Amniotic epithelial cell (primary cell): ENCODE results near the gene GPR39.
A peak's percentile ranks its signal among the peaks of the same experiment; 100 is the strongest.

Experiments used
- DNase-seq: peaks from one replicate; pipeline ENCODE4 v3.0.0-alpha.2; 2010; ENCODE audit warnings: low read depth

GPR39 gene

DNA sequence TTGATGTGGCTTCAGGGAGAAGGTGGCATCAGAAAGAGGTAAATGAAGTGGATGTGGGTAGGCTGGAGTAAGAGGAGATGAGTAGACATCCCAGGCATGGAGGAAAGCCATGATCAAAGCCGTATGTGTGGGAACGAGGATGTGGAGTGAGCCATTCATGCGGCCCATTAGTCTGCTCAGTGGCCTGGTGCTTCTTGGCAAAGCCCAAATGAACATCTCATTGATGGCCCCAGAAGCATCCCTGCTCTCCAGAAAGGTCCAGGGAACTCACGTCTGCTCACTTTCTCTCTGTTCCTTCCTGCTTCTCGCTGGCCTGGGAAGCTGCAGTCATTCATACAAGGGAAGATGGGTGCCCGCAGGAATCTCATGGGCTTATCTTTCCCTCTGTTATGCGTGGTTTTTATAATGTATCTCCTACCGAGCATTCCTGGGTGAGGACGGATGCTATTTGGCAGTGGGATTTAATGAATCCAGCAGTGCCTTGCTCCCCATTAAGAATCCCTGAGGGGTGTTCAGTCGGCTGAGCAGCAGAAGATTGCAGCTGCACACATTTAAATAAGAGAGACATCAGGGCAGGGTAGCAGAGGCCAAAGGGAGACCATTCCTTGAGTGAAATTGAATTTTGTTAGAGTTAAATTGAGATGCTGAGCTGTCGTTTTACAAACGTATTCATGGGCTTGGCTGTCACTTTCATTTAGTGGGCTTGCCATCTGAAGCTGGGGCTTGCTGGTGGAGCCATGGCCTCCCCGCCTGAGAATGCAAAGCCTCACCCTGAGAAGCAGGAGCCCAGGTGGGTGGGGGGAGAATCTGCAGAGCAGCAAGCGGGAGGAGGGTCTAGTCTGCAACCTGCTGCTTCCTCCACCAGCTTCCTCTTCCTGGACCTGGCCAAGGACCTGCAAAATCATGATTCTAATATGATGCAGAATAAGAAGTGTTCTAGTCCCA, 188.9 kb downstream of the GPR39 start:
- no peak for DNase-seq

DNA sequence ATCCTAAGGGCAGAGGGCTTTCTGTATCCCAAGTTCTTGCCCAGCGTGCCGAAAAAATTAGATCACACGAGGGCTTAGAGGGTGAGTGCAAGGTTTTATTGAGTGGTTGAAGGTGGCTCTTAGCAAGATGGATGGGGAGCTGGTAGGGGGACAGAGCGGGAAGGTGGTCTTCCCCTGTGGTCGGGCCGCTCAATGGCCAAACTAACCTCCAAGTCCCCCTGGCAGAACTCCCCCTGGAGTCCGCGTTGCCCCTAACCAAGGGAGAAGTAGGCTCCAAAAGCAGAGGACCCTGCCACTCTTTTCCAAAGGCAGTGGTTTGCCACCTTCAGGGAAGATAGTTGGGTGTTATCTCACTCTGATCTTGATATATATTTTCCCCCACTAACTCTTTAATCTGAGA, 190.0 kb downstream of the GPR39 start:
- no peak for DNase-seq

DNA sequence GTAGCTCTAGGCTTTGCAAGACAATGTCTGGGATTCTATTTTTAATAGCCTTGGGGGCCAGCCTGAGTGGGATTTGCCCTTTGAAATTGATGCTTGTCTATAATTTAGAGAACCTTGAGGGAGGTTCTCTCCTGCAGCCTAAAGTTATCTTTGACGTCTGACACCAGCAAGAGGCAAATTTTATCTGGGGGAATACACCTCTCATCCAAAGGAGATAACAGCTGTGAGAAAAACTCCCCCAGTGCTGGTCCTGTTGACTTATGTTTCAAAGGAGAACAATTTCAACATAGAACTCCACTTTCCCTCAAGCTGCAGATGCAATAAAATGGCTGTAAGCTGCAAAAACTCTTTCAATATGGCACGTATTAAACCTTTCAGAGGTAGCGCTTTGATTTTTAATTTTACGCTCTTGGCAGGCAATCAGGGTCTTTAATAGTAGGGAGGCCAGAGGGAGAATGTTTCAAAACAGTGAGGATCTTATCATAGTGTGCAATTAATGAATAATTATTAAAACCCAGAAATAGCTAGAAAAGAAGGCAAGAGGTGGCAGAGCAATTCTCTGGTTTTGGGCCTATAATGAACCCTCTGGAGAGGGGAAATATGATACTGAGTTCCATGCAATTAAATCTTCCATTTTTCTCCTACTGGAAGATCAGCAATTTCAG, 191.0 kb downstream of the GPR39 start:
- DNase-seq: no peak

DNA sequence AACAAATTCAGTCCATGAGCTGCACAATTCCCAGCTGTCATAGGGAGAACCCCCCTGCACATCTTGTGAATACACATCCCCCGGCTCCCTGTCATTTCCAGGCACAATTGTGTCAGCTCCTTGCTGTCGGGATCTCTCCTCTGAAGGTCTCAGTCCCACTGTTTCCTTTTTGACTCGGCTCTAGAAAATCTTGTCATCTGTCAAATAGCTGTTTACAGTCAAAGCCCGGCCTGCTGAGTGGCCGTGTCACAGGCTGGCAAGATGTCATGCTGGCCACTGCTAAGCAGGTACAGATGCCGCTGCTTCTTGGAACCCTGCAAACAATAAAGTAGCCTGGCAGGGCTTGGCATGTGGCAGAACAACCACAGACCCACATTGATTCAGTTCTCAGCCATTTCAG, 191.7 kb downstream of the GPR39 start:
- DNase-seq: no peak

DNA sequence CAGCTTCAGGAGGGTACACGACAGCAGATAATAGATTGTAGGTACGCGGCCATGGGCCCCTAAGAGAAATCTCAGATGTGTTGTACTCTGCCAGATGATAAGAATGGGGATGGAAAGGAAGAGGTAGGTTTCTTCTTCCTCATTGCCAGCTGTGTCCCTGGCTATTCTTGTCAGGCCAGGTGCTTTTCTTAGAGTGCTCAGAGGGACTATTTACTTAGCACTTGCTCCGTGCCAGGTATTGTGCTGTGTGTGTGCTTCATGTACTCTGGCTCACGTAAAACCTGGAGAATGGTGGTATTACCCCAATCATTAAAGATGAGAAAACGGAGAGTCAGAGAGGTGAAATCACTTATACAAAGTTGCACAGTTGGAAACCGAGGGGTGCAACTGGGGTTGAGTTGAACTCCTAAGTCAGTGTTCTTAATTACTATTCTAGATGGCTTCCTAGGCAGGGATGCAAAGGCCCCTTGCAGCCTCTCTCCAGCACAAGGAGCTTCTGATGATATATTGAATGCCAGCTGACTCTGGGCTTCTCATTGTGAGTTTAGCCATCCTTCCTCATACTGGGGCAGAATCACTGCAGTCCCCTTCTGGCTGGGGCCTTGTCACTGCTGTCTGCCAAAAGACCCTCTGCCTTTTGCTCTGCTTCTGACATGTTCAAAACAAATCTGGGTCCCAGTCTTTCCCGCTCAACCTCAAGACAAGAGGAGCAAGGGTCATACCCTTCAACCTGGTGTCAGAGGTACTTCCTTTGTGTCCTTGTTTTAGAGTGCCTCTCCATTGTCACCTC, 192.7 kb downstream of the GPR39 start:
- no peak for DNase-seq

DNA sequence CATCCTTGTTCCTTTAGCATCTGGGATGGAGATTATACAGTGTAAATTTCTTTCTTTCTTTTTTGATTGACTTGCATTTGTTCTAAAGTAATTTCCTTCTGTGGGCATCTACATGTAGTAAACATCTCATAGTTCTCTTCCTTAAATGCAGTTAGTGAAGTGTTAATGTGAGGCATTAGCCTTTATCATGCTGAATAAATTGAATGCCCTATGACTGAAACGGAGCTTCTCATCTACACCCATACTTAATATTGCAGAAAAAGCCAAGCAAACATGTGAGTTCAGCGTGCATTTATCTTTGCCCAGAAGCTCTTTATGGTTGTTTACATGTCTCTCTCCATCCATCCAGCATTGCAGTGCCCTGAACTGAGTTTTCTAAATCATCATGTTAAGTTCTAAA, 195.1 kb downstream of the GPR39 start:
- no peak for DNase-seq

DNA sequence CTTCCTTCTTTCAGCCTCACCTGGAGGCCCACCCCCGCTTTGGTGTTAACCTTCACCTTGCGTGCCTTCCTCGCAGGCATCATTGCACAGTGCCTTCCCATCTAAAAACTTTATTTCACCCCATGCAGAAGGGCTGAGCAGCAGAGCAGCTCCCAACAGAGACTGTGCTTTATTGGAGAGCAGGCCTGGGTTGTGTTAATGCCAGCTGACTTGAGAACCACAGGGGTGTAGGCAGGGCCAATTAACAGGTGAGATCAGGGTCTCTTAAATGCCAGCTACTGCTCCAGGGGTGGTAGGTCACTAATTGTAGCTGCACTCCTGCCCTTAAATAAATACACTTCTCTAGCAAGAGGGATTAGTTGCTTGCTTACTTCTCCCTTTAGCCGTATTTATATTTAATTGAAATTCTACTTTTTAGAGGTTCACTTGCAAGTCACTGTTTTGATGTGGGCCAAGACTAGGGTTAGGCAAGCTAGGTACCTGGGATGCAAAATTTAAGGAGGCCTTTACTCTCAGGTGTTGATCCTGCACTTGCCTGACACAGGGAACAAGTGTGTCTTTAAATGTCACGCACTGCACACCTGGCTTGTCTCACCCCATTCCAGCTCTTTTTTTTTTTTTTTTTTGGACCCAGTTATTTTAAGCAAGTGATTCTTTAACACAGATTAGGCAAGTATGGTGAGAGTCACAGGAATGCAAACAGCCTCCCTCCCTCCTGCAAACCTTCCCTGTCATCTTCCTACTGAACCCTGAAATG, 198.9 kb downstream of the GPR39 start:
- no peak for DNase-seq

DNA sequence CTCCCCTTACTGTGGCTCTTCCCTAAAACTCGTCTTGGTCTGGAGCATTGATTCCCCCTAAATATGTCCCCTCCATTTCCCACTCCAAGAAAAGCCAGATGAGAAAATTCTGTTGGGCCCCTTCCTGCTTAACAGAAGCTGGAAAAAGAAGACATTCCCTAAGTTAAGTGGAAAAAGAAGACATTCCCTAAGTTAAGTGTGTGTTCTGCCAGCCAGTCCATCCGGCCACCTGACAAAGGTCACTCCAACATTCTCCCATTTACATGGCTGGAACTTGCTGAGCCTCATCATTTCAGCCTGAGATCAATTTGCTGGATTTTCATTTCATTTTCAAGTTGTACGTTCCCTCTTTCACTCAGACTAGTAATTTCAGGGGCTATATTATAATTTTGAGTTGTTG, 201.4 kb downstream of the GPR39 start:
- DNase-seq: no peak

DNA sequence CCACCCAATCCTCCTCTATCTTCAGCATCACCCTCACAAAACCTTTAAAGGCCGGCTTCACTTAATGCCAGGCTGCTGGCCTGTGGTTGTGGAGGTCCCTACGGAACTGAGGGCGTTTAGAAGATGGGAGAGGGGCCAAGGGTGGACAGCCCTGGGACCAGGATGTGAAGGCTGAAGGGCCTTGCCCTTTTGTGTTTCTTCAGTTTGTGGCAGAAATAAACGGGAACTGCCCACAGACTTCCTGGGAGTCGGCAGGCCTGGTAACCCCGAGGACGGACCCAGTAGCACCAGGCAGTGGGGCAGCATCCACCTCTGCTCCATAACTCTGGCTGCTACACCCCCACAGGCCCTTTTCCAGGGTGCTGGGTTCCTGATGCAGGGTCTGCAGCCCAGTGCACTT, 202.1 kb downstream of the GPR39 start:
- no peak for DNase-seq

DNA sequence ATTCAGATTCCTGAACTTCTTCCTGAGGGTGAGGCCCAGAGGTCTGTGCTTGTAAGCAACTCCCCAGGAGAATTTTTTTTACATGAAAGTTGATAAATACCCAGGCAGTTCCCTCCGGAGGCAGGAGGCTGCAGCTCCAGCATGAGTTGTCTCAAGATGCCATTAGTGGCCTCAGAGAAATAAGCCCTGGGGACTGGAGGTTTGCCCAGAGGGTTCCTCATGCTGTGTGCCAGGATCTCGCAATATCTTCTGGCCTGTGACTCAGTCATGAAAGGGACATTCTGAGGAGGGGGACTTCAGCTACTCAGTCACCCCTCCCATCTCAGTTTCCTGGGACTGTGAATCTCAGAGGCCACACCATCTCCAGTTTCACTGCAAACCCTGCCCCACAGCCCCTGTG, 203.5 kb downstream of the GPR39 start:
- peak; percentile 3 for DNase-seq

DNA sequence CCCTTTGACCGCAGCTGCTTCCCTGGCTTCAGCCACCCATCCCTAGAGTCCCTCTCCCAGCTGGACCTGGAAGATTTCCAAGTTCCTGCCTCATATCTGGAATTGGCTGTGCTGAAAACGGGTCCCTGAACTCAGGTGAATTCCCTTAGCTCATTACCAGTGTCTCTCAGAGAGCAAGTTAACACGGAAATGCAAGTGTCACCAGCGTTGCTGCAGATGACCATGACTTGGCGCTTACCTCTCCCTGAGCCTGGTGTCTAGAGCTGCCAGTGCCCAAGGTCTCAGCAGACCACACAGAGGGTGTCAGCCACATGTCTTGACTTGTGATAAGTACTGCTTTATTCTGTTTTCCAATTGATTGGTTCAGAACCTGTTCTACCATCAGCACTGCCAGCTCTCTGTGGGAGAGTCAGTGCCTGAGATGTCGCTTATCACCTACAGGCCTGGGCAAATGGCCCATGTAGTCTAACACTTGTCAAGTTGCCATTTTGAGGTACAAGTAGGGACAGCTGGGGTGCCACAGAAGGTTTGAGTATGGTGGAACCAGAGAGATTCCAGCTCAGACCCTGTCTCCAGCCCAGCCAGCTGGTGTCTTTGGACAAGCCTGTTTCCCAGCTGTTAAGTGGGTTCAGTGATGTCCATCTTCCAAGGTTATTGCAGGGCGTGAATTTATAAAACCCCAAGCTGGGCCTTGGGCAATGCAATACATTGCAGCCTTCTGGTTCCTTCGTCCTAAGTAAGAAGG, 204.7 kb downstream of the GPR39 start:
- DNase-seq: no peak

DNA sequence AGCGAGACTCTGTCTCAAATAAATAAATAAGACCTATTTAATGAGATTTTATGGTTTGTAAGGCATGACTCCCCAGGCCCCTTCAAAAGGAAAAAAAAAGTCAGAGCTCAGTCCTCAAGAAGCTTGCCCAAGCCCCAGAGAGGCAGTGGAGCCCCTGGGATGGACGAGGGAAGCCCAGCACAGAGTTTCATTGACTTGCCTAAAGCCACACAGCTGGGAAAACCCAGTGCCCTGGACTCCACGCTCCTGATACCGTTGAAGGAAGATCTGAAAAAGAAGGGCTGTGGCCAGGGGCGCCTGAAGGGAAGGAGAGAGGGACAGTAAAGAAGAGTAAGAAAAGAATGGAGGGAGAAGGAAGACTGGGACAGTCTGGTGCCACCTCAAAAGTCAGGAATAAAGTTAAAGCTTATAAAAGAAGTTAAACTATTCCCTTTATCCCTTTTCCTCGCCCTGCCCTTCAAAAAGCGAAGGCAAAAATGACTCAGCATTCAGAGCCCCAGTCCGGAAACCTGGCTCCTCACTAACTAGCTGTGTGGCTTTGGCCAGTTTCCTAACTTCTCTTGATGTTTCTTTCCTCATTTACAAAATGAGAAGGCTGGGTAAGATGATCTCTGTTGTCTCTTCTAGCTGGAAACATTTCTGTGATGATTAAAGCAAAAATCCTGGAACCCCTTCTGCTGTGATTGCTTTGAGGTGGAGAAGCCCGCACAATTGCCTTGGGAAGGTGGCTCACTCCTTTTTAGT, 206.7 kb downstream of the GPR39 start:
- peak; percentile 39 for DNase-seq

DNA sequence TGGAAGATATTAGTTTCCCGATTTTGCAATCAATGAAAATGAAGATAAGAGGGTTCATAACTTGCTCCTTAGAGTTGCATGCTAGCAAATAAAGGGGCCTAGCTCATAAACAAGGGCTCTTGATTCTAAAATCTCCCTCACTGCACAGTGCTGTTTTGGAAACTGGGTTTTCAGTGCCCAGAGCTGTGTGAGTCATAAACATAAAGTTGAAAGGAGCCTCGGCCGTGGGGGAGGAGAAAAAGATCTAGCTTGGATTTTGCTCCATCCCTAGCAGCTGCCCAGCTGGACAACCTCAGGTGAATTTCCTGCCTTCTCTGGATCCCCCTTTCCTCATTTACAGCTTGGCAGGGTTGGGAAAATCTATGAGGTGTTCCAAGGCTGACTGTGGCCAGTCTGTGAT, 210.9 kb downstream of the GPR39 start:
- no peak for DNase-seq

DNA sequence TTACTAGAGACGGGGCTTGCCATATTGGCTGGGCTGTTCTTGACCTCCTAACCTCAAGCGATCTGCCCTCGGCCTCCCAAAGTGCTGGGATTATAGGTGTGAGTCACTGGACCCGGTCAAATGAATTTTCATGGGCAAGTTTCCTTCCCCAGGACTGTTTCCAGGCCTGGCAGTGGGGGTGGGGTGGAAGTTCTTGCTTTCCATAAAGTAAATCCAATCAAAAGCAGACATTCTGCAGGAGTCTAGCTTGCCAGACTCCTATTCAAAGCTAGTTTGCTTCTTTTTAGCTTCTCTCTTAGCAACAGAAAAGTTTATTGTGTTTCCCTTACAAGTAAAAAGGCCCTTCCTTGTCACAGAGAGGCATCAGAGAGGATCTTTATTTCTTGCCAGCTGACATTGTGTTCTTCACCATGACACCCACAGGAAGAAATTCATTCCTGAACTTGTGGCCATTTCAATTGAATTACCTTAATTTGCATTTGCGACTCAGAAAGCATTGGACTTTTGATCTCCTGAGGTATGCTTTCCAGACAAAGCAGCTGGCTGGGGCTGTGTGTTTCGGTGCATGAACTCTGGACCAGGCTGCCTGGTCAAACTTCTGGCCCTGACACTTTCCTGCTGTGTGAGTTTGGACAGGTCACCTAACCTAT, 215.5 kb downstream of the GPR39 start:
- DNase-seq: no peak

DNA sequence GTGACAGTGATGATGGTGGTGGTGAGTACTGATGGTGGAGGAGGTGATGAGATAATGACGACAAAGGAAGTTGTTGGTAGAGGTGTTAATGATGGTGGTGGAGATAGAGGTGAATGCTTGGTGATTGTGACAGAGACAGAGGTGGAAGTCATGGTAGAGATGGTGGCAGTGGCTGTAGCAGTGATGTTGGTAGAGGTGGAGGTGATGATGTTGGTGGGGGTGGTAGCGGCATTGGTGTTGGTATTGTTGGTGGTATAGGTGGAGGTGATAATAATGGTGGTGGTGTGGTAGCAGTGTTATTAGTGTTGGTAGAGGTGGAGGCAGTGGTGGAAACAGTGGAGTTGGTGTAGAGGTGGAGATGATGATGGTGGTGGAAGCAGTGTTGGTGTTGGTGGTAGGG, 217.0 kb downstream of the GPR39 start:
- no peak for DNase-seq

DNA sequence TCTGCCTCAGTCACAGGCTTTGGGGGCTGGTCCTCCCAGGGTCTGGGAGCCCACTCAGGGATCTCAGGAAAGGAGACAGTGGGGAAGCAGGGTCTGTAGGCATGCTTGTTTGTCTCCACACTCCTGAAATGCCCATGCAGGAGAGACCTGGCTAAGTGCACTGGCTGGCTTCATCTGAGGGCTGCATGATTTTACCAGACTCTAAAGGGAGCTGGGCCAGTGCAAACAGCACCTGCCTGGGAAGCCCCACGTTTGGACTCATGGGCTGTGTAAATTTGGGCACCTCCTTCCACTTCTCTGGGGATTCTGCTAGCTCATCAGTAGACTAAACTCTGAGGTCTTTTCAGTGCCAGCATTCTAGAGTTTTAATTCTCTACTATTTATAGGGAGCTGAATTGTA, 219.7 kb downstream of the GPR39 start:
- DNase-seq: no peak

DNA sequence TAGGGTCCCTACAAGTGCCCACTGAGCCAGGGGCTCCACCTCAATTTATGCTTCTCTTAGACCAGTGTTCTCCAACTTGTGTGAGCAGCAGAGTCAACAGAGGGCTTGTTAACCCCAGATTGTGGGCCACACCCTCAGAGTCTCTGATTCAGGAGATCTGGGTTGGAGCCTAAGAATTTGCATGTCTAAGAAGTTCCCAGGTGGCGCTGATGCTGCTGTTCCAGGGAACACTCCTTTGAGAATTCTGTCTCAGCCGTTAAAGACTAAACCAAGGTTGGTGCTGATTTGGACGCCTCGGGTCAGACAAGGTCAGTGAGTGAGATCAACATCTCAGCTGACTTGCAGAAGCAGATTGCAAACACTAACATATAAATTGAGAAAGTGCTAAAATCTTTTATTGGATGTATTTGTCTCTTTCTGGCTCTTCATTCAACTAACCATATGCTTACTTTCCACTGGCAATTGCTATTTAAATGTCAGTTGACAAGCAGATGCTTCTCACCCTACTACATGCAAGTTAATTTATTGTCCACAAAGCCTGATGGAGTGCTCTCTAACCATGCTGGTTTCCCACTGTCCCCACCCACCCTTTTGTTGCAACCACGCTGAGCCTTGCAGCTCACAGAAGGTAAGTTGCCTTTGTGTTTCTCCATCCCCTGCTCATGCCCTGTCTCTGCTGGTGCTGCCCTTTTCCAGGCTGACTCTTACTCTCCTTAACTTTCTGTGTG, 221.9 kb downstream of the GPR39 start:
- DNase-seq: no peak

DNA sequence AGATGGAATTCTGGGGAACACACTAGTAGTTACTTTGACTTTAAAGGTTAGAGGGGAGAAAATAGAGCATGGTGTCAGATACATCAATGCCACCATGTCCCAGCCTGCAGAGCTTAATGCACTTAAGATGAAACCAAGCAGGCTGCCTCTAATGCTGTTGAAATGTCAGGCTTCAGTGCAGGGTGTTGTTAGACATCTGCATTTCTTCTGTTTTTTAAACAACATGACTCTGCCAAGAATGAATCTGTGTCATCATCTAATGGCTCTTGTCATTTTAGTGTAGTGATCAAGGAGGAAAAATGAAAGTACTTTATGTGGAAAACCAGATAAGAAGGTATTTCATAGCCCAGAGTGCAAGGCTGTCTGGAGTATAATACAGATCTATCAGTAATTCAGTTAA, 223.5 kb downstream of the GPR39 start:
- no peak for DNase-seq

DNA sequence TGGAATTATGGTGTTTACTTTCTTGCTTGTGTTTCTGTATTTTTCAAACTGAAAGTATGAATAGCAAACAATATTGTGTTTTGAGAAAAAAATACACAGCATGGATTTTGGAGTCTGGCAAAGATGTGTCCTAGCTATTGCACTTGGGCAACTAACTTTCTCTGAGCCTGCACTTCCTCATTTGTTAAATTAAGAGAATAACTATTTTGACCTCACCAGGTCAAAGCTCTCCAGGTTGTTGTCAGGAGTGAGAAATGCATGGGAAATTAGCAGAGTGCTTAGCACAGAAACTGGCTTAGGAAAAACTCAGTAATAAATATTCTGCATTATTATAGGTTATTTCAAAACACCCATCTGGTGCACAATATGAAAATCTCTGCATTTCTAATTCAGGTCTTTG, 225.2 kb downstream of the GPR39 start:
- DNase-seq: no peak
